Retina (tissue), 1 donor: ENCODE data around the gene CEACAM3.
A peak's percentile ranks its signal among the peaks of the same experiment; 100 is the strongest.
"Not testable (repeated sequence)": the region's sequence is repeated elsewhere in the genome, so short reads cannot be mapped to it uniquely, and the experiment has no call there.

Experiments used
- DNase-seq: peaks from one replicate; pipeline ENCODE4 v3.0.0-alpha.2; 2016

Gene CEACAM3

GRCh38 chr19:41796362-41796761, at the start of gene CEACAM3:
Gene CEACAM3 (plus strand): TSS chr19:41796587. CDS start chr19:41796678, 91 bp downstream.
- no peak for DNase-seq

GRCh38 chr19:41746593-41747227, 49.7 kb upstream of the CEACAM3 start:
- DNase-seq = peak; percentile 24

GRCh38 chr19:41748012-41748411, 48.4 kb upstream of the CEACAM3 start:
- no peak for DNase-seq

- not testable (repeated sequence) for DNase-seq
Measured at GRCh38 chr19:41750248-41751134, 45.9 kb upstream of the CEACAM3 start.

GRCh38 chr19:41753159-41753558, 43.2 kb upstream of the CEACAM3 start:
- DNase-seq = peak; percentile 13

- DNase-seq = peak; percentile 36
Measured at GRCh38 chr19:41753936-41754529, 42.4 kb upstream of the CEACAM3 start.

- DNase-seq = no peak
Measured at GRCh38 chr19:41755328-41755913, 41.0 kb upstream of the CEACAM3 start, which contains the start of gene CEACAM6. Gene CEACAM6 (plus strand): TSS chr19:41755530. CDS start chr19:41755639, 109 bp downstream.

GRCh38 chr19:41758846-41759245, 37.5 kb upstream of the CEACAM3 start:
- DNase-seq = no peak

GRCh38 chr19:41767115-41767514, 29.3 kb upstream of the CEACAM3 start:
- no peak for DNase-seq

- DNase-seq = not testable (repeated sequence)
Measured at GRCh38 chr19:41768105-41768504, 28.3 kb upstream of the CEACAM3 start.

- no peak for DNase-seq
Measured at GRCh38 chr19:41769608-41770007, 26.8 kb upstream of the CEACAM3 start.

- no peak for DNase-seq
Measured at GRCh38 chr19:41771410-41771809, 25.0 kb upstream of the CEACAM3 start.

- no peak for DNase-seq
Measured at GRCh38 chr19:41774515-41774980, 21.8 kb upstream of the CEACAM3 start.

- DNase-seq = no peak
Measured at GRCh38 chr19:41776700-41777099, 19.7 kb upstream of the CEACAM3 start.

GRCh38 chr19:41783612-41784011, 12.8 kb upstream of the CEACAM3 start:
- DNase-seq = no peak

- DNase-seq = no peak
Measured at GRCh38 chr19:41784312-41784711, 12.1 kb upstream of the CEACAM3 start.

GRCh38 chr19:41784743-41785142, 11.6 kb upstream of the CEACAM3 start:
- no peak for DNase-seq

GRCh38 chr19:41785653-41786052, 10.7 kb upstream of the CEACAM3 start:
- peak; percentile 56 for DNase-seq

GRCh38 chr19:41787055-41787454, 9.3 kb upstream of the CEACAM3 start:
- DNase-seq = no peak

GRCh38 chr19:41788518-41788917, 7.9 kb upstream of the CEACAM3 start:
- not testable (repeated sequence) for DNase-seq

- not testable (repeated sequence) for DNase-seq
Measured at GRCh38 chr19:41789053-41789452, 7.3 kb upstream of the CEACAM3 start.

GRCh38 chr19:41792513-41793413, 3.6 kb upstream of the CEACAM3 start:
- peak; percentile 28 for DNase-seq
